Activated T-cell treated with anti-CD3 and anti-CD28 coated beads, Interleukin-2, amount 50 U/mL, for 48 hours (primary cell): ENCODE measurements around the gene MPND.

Experiments
- DNase-seq, 2 experiments: peaks; one replicate each; pipeline ENCODE4 v3.0.0-alpha.2; 2020

MPND gene

GRCh38 chr19:4385291-4386040, 42.1 kb downstream of the MPND start:
- DNase-seq, result no peak

GRCh38 chr19:4386041-4386782, 42.9 kb downstream of the MPND start:
- DNase-seq, result no peak

- DNase-seq, result no peak
Observed at GRCh38 chr19:4388337-4389063, 45.1 kb downstream of the MPND start.

GRCh38 chr19:4389064-4389375, 45.7 kb downstream of the MPND start:
- no peak for DNase-seq

GRCh38 chr19:4389511-4390016, 46.2 kb downstream of the MPND start:
- DNase-seq, result no peak

GRCh38 chr19:4390017-4390566, 46.7 kb downstream of the MPND start:
- no peak for DNase-seq

GRCh38 chr19:4390567-4391305, 47.4 kb downstream of the MPND start:
- DNase-seq, result no peak

- DNase-seq, result no peak
Observed at GRCh38 chr19:4391306-4391693, 47.9 kb downstream of the MPND start.

- no peak for DNase-seq
Observed at GRCh38 chr19:4391701-4392483, 48.5 kb downstream of the MPND start.

GRCh38 chr19:4393947-4394590, 50.7 kb downstream of the MPND start:
- no peak for DNase-seq

- DNase-seq, result no peak
Observed at GRCh38 chr19:4396949-4397783, 53.8 kb downstream of the MPND start.

GRCh38 chr19:4399812-4400134, 56.4 kb downstream of the MPND start:
- DNase-seq, result peak in 1 of 2 experiments; percentile 63

- peak; percentile 95 for DNase-seq
Observed at GRCh38 chr19:4400135-4400936, 57.0 kb downstream of the MPND start, which contains the start of gene SH3GL1. Gene SH3GL1, minus strand, starts transcription at chr19:4400547. Its CDS starts 179 bp downstream, at chr19:4400368.

- DNase-seq, result no peak
Observed at GRCh38 chr19:4401769-4402170, 58.4 kb downstream of the MPND start.

GRCh38 chr19:4402171-4403004, 59.0 kb downstream of the MPND start, which contains the start of gene CHAF1A:
Gene CHAF1A, plus strand, starts transcription at chr19:4402640. Its CDS starts 123 bp downstream, at chr19:4402763.
- DNase-seq, result peak; percentile 99

- no peak for DNase-seq
Observed at GRCh38 chr19:4403005-4403761, 59.8 kb downstream of the MPND start.

GRCh38 chr19:4405977-4406376, 62.6 kb downstream of the MPND start:
- DNase-seq, result no peak

- no peak for DNase-seq
Observed at GRCh38 chr19:4406626-4407025, 63.3 kb downstream of the MPND start.
